GM18499 (cell line): Measurements from ENCODE around the gene DEFB113.
A peak's percentile ranks its signal among the peaks of the same experiment; 100 is the strongest.
"Not testable (repeated sequence)": the region's sequence is repeated elsewhere in the genome, so short reads cannot be mapped to it uniquely, and the experiment has no call there.

Source experiments
- ATAC-seq: cut with Tn5 transposase; IDR thresholded peaks from one replicate; pipeline ENCODE4 v1.9.1; 2021; ENCODE audit warnings: moderate number of reproducible peaks; ENCODE audit not compliant: insufficient read depth, unreplicated experiment

The DEFB113 gene, protein sequence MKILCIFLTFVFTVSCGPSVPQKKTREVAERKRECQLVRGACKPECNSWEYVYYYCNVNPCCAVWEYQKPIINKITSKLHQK

DNA sequence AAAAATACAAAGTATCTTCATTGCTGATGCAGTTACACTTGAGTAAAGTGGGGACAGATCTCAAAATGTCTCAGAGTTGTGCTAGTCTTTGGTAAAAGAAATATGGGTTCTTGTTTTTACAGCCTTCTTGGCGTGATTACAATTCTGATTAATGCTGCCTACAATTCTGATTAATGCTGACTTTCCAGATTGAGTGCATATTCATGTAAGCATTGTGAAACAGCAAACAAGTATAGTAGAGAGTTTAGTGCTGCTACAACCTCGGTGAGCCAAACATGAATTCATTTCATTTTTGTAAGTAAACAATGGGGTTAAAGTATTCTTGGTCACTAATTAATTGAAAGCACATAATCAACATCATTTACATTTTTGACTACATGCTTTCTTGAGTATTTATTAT, at the start of gene DEFB113:
Gene DEFB113, minus strand, starts transcription at position 21 of the 400 bp plus-strand sequence. Its CDS starts 0 bp downstream, at position 21.
- ATAC-seq = no peak

DNA sequence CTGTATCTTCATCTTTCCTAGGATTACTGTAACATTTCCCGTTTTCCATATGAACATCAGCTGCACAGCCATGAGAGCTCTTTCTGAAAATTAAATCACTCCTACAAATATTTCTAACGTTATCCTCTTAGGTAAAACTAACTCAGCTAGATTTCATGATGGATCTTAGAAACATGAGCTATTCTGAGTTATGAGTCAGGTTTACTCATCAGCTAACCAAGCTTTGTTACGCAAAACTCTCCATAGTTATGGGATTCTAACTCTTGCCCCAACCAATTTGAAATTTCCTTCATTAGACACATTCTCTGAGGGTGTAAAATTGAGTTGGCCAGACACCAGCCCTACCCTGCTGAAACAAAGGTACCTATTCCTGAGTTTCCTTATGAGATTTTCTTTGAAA, 38.4 kb upstream of the DEFB113 start:
- no peak for ATAC-seq

- no peak for ATAC-seq
These were observed 33.7 kb upstream of the DEFB113 start for GRCh38 chr6:50003139-50003538.

- ATAC-seq = no peak
These were observed 25.9 kb upstream of the DEFB113 start for GRCh38 chr6:49995278-49995677.

DNA sequence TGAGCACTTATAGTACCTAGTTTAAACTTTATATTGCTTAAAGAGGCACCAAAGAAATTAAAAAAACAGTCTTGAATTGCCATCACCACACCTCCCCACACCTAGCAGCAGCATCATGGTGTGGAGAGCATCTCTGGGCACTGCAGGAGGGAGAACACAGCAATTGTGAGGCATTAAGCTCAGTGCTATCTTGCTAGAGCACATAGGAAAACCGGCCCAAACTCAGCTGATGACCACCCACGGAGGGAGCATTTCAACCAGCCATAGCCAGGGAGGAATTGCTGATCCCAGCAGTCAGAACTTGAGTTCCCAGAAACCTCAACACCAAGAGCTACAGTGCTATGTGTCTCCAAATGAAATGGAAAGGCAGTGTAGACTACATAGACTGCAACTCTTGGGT, 19.5 kb upstream of the DEFB113 start:
- no peak for ATAC-seq

- ATAC-seq = no peak
These were observed 18.3 kb upstream of the DEFB113 start for GRCh38 chr6:49987749-49988148.

GRCh38 chr6:49986551-49986950, 17.1 kb upstream of the DEFB113 start:
- ATAC-seq = no peak

GRCh38 chr6:49982046-49982445, 12.6 kb upstream of the DEFB113 start:
- no peak for ATAC-seq

GRCh38 chr6:49980898-49981297, 11.5 kb upstream of the DEFB113 start:
- ATAC-seq = peak; percentile 65

- no peak for ATAC-seq
These were observed 10.2 kb upstream of the DEFB113 start for GRCh38 chr6:49979584-49979983.

DNA sequence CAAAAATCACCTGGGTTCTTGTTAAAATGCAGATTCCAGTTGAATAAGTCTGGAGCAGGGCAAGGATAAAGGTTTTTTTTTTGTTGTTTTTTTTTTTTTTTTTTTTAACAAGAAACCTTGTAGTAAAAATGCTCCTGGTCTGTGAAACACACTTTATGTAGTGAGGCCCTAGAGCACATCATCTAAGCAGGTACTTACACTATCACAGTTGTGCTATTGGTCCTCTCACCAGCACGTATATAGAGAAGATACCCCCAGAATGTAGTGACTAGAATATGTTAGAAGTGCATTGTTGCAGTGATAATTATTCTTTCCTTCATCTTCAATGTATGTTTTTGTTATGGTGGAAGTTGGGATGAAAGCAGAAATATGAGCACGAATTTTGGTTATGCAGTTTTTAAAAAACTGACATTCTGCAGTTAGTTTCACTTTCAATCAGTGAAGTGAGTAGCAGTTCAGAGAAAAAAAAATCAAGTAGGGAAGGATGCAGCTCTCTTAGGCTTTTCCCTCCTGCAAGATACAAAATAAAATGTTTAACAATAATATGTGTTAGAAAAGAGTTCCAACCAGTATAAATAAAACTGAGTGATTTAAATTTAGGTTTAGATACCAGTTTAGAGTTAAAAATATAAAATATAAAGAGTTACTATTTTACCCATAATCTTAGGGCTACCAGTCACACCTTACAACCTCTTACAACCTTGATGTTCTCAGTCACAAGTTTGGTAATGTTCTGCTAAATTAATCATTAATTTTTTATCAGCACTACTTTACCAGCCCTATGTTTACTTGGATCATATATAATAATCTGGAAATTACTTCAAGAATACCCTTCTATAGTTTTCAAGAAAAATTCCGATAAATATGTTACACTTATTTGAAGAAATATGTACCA, 9.2 kb upstream of the DEFB113 start:
- ATAC-seq = peak; percentile 40

DNA sequence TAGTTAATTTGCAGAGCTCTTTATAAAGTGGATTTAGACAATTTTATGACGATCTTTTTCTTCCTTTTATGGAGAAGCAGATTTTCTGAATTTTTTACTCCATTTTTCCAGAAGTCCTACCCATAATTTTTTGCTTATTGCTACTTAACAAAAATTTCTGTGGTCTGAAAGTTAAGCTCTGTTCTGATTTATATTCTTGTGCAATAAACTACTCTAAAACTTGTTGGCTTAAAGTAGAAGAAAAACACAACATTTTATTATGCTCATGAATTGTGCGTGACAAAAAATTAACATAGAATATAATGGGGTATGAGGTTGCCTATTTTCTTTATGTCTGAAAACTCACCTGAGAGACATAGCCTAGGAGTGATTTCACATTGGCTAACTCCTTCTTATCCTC, 2.6 kb downstream of the DEFB113 start:
- no peak for ATAC-seq

GRCh38 chr6:49966334-49966733, 3.1 kb downstream of the DEFB113 start:
- ATAC-seq = no peak

DNA sequence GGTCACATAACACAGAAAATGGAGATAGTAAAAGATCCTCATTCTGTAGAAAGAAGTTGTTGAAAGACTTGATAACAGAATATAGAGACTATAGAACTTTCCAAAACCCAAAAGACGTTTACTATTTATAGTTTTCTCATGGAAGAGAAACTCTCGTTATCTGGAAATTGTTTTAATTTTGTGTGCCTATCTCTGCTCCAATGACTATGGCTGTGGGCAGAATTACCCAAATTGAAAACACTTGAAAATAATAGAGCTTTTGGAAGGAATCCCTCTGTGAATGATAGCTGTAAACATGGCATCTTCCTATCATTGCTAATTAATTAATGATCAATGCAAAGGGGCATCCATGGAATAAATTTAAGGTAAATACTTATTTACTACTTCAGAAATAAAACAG, 5.4 kb downstream of the DEFB113 start, which contains the start of gene DEFB114:
Gene DEFB114, minus strand, starts transcription at position 101 of the 400 bp plus-strand sequence. Its CDS starts 59 bp downstream, at position 42.
- ATAC-seq = no peak

DNA sequence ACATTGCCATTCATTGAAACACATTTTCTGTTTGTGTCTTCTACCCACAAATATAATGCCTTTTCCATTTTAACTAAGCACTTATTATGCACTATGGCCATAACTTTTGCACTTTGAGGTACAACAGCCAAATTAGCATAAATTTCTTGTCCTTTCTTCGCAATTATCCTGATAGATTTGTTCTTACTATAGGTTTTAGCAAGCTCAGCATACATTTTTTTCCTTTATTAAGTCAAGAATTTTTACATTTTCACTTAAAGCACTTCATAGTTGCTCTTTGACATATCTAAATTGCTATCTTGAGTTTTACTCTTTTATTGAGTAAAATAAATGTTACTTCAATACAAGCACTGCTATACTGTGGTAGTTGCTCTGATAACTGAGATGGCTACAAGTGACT, 11.2 kb downstream of the DEFB113 start:
- no peak for ATAC-seq

DNA sequence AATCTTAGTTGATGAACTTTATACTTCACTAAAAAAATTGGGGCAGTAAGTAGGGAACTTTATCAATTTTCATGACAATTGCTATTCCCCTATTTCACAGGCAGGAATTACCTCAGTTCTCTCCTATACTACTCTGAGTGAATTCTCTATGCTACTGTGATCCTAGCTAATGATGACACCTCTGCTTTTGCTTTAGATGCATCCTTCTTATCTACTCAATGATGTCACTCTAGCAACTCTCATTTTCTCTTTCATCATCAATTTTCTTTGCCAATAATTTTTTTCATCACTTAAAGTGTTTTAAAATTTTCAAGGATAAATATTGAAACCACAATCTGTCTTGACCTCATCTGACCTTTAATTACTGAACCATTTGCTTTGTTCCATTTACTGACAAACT, 13.6 kb downstream of the DEFB113 start:
- no peak for ATAC-seq

GRCh38 chr6:49951926-49952325, 17.5 kb downstream of the DEFB113 start:
- no peak for ATAC-seq

DNA sequence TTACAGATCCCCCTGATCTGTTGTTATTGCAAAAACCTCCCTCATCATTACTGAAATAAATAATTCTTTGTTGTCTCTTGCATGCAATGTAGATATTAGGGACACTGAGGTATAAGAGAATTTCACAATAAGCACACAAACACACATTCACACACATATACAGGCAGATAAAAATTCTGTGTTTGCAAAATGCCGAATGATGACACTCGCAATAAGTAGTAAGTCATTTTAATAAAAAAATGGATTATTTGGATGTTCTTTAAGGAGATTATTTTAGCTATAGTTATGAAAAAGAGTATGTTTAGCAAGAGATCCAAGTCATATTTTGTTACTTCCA, 19.0 kb downstream of the DEFB113 start:
- ATAC-seq = no peak

- no peak for ATAC-seq
These were observed 20.4 kb downstream of the DEFB113 start for GRCh38 chr6:49949062-49949461.

- no peak for ATAC-seq
These were observed 22.6 kb downstream of the DEFB113 start for GRCh38 chr6:49946835-49947234.

GRCh38 chr6:49944068-49944467, 25.4 kb downstream of the DEFB113 start:
- ATAC-seq = not testable (repeated sequence)

GRCh38 chr6:49939993-49940498, 29.4 kb downstream of the DEFB113 start:
- no peak for ATAC-seq
